AG04449 (cell line): ENCODE data around the gene IL1RAP.

Experiments
- CTCF ChIA-PET: fragments of 350-600 bp; formaldehyde crosslinking; extraction: SDS; loops from one replicate; lab custom pipeline; 2021; ENCODE audit warnings: antibody characterized with exemption; lab: Yijun Ruan, JAX
- POLR2A ChIA-PET: fragments of 400-600, 350-600 bp; formaldehyde crosslinking; extraction: SDS; loops from one replicate; lab custom pipeline; 2020; ENCODE audit warnings: antibody characterized with exemption, inconsistent platforms; lab: Yijun Ruan, JAX
- DNase-seq: peaks from one replicate; pipeline ENCODE4 v3.0.0-alpha.2; 2010; ENCODE audit warnings: low read depth, low spot score
- H3K4me3 ChIP-seq: 2 replicates; pipeline ENCODE4 v1.5.1; 2011; ENCODE audit warnings: low read depth, mild to moderate bottlenecking, control low read depth, low read length
- TF ChIP-seq, protein P1 (sequence below): IDR thresholded peaks from one replicate; pipeline ENCODE4 v1.5.1; 2011; ENCODE audit warnings: mild to moderate bottlenecking, moderate library complexity, low read length, control low read depth, inconsistent platforms; ENCODE audit not compliant: insufficient read depth; ENCODE audit errors: missing control alignments

IL1RAP gene

DNA sequence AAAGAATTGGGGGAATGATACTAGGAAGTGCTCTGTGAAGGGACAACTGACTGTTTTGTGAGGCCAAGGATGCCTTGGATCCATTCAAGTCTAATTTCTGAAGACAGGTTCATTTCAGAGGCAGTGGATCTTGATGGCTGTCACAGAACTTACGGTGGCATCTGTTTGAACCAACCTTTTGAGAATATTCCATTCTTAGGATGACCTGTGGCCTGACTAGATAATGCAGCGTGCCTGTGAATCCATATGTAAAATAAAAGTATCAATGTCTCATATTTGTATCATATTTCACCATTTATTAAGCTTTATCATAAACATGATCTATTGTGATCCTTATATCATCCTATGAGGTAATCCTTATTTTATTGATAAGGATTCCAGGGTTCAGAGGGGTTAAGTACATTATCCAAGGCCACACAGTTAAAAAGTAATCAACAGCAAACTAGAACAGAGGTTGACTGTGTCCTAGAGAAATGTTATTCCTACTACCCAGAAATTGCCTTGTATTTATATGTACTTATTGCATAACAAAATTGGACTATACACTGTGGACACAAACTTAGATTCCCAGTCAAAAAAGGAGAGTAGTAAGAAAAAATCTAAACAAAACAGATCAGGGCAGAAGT is 34.3 kb downstream of the IL1RAP start:
- CTCF ChIA-PET: no interaction called here
- TF ChIP-seq, protein P1, sequence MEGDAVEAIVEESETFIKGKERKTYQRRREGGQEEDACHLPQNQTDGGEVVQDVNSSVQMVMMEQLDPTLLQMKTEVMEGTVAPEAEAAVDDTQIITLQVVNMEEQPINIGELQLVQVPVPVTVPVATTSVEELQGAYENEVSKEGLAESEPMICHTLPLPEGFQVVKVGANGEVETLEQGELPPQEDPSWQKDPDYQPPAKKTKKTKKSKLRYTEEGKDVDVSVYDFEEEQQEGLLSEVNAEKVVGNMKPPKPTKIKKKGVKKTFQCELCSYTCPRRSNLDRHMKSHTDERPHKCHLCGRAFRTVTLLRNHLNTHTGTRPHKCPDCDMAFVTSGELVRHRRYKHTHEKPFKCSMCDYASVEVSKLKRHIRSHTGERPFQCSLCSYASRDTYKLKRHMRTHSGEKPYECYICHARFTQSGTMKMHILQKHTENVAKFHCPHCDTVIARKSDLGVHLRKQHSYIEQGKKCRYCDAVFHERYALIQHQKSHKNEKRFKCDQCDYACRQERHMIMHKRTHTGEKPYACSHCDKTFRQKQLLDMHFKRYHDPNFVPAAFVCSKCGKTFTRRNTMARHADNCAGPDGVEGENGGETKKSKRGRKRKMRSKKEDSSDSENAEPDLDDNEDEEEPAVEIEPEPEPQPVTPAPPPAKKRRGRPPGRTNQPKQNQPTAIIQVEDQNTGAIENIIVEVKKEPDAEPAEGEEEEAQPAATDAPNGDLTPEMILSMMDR: no peak
- POLR2A ChIA-PET: no interaction called here
- DNase-seq: no peak
- no peak overlapping the region for H3K4me3 ChIP-seq

DNA sequence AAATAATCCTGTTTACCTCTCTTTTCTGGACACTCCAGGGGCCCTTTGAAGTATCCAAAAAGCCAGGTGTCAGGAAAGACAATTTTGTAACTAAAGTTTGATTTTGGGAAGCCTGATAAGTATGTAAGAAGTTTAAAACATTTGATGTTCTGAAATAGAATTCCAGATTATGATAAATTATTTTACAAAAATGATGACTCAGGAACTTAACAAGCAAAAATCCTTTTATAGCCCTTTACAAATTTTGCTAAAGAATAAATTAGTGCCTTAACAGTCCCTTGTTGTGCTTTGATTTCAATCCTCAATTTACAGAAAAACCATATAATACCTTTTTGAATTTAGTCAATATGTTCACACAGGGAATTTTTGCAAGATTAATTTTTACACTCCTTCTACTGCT is 38.1 kb downstream of the IL1RAP start:
- POLR2A ChIA-PET: no interaction called here
- TF ChIP-seq, protein P1: no peak
- H3K4me3 ChIP-seq: no peak overlapping the region
- CTCF ChIA-PET: interaction anchor here (0.9 to 1.0 kb wide), 2 partner anchors 9 to 15 kb away, joined by 3 to 4 read pairs; no protein-coding TSS in a partner anchor
- no peak for DNase-seq

DNA sequence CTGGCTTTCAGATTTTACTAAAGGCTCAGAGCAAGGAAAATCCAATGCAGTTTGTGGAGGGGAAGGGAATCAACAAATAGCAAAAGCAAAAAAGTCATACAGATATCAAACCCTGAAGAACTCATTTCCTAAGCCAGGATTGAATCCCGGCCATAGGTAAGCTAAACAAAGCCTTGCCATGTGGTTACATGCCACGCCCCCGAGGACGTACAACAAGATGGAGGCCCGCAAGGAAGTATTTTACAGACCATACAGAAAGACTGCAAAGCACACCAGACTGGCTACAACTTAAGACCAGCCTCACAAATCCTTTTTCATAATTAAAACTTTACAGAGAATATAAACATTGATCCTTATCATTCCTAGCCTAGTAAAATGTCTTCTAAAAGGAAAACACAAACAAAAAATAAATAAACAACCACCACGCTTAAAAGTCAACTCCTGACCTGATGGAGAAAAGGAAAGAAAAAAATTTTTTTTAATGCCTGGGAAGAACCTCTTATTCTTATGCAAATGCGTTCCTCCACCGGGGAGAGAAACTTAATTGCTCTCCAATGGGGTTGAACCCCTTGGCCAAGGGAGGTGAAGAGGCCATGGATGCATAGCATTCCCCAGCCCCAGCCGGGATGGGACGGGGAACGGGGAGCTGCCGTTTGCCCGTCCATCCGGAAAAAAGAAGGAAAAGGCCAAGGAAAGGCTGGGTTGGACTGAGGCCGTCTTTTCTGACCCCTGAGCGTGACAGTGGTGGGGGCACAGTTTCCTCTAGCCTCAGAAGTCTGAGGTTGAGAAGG is 39.3 kb downstream of the IL1RAP start:
- ChIA-PET POLR2A (no interaction called here), CTCF (no interaction called here)
- no peak overlapping the region for H3K4me3 ChIP-seq
- DNase-seq: no peak
- TF ChIP-seq, protein P1: no peak

DNA sequence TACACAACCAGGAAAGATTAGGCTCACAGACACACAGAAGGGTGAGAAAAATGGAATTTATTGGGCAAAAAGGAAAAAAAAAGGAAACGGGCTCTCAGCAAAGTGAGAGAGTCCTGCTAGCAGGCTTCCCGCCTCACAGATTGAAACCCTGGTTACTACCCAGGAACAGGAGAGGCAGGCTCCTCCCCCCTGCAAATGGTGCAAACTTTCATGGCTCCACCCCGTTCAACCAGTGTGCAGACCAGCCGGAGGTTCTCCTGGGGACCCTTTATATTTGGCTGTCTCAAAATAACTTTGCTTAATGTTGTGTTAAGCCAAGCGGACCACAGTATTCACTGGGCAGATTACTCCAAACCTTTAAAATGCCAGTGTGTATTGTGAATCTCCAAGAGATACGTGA is 40.3 kb downstream of the IL1RAP start:
- TF ChIP-seq, protein P1: no peak
- ChIA-PET POLR2A (no interaction called here), CTCF (no interaction called here)
- DNase-seq: no peak
- H3K4me3 ChIP-seq: no peak overlapping the region

DNA sequence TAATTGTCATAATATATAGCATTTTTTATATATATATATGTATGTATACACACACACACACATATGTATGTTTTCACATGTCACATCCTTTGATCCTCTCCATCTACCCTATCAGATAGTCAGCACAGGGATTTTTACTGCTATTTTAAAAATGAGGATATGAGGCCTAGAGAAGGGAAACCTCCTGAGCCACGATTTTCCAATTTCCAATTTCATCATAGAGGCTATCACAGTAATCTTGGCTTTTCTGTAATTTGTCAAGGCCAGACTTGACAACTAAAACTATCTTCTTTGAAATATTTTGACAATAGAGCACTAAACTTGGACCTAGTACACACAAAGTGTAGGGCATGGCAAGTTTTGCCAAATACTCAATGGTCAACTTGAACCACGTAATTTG is 42.5 kb downstream of the IL1RAP start:
- ChIA-PET CTCF (interaction anchor here (0.7 kb wide), 1 partner anchor 9 kb away, joined by 3 read pairs; no protein-coding TSS in a partner anchor), POLR2A (no interaction called here)
- H3K4me3 ChIP-seq: no peak overlapping the region
- no peak for DNase-seq
- TF ChIP-seq, protein P1: no peak

DNA sequence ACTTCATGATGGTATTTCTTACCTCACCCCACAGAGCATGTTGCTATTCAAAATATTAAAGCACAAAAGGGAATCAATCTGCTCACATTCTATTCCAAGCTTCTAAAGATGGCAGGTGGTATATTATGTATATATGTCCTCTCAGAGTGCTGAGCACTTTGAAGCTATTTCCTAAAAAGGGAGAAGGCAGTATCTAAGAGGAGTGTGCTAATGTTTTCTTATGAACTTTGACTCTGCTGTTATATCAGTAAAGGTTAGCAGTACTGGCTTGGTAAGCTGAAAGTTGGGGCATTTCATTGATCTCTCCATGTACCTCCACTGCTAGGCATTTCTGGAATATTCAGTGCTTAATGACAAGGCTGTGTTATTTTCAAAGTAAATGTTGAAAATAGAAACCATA is 43.4 kb downstream of the IL1RAP start:
- DNase-seq: no peak
- TF ChIP-seq, protein P1: no peak
- no peak overlapping the region for H3K4me3 ChIP-seq
- ChIA-PET POLR2A (no interaction called here), CTCF (no interaction called here)
